GM21737 (cell line): ENCODE data around the gene PDE9A.

Source experiments
- ATAC-seq: cut with Tn5 transposase; IDR thresholded peaks from one replicate; pipeline ENCODE4 v1.9.1; 2021; ENCODE audit warnings: mild to moderate bottlenecking, moderate library complexity; ENCODE audit not compliant: unreplicated experiment

PDE9A gene

DNA sequence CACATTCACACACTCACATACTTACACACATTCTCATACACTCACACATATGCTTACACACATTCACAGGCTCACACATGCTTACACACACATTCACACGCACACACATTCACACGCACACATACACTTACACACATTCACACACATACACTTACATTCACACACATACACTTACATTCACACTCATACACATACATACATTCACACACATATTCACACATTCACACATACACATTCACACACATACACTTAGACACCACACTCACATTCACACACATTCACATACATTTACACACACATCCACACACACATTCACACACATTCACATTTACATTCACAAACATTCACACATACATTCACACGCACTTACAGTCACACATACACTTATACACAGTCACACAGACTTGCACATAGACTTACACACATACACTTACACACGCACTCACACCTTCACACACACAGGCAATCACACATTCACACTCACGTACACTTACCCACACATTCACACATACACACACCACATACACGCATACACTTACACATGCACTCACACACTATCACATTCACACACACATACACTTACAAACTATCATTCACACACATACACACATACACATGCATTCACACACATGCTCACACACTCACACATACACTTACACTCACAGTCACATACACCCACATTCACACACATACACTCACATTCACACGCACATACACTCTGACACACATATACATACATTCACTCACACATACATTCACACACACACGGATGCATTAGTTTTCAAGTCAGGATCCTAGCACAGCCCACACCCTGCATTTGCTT is 16.8 kb downstream of the PDE9A start:
- ATAC-seq: no peak

DNA sequence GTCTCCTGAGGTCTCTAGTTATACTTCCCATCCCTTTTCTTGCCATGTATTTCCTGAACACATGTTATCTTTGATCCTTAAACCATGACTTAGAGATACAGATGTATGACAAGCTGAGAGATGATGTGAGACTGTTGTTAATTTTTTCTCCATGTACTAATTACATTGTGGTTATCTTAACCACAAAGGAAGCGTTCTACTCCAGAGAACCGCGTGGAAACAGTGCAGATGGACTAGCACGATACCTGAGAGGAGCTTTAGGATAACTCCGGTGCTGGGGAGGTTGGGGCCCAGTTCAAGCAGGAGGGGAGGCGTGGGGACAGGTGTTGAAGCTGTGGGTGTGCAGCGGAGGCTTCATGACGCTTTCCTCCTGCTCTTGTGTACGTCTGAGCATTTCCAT is 17.5 kb downstream of the PDE9A start:
- ATAC-seq: no peak

DNA sequence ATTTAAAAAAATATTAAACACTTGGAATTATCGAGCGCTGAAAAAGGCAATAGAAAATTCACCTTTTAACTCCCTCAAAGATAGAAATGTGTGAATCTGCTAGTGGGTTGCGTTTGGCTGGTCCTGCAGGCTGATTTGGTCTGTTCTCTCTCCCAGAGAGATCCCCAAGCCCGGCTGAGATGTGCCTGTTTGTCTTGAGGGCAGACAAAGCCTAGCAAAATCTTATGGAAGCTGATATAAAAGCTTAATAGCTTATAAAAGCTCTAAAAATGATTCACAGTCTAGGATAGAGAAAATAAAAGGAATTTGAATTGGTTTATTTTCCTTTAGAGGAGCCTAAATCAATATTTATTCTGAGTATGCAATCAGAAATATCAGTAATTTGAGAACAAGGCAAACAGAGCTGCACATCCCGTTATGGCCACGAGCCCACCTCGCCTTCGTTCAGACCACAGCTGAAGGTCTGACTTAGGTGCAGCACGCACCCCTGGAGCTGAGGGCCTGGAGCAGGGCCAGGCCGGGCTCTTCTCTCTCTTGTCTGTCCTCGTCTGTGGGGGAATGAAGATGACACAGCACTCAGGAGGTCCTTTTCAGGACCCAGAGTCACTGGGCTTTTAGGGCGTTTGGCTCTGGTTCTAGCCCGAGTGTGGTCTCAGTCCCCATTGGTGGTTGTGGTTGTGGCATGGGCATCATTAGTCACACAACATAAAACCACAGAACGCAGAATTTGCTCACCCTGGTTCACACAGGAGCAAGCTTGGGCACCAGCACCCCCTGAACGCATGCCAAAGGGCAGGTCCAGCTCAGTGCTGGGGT is 18.6 kb downstream of the PDE9A start:
- ATAC-seq: no peak

DNA sequence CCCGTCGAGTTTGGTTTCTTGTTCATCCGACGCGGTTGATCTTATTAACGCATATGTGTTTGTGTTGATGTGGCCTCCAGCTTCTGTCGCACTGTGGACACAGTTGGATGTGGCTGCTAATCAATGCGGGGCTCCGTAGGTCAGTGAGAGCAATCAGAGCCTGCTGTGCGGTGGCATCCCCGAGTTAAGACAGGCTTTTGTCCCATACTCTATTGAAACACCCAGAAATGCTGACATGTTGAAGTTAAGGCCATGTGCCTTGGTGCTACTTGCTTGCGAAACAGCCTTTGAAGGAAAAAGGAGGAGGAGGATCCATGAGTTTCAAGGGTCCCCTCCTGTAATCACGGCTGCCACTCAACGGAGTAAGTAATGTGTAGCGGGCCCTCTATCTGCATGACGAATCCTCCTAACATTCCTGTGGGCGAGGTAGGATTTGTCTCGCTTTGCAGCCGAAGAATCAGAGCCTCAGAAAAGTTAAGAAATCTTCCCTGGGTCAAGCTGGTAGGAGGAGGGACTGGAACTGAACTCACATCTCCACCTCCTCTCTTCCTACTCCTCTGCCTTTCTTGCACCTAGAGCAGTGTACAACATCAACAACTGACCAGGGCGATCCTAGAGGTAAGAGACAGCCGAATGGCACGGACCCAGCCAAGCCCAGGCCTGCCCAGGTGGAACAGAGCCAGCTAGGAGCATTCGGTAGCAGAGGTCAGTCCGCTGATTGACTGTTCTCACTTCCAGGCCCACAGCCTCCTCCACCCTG is 19.5 kb downstream of the PDE9A start:
- ATAC-seq: no peak

DNA sequence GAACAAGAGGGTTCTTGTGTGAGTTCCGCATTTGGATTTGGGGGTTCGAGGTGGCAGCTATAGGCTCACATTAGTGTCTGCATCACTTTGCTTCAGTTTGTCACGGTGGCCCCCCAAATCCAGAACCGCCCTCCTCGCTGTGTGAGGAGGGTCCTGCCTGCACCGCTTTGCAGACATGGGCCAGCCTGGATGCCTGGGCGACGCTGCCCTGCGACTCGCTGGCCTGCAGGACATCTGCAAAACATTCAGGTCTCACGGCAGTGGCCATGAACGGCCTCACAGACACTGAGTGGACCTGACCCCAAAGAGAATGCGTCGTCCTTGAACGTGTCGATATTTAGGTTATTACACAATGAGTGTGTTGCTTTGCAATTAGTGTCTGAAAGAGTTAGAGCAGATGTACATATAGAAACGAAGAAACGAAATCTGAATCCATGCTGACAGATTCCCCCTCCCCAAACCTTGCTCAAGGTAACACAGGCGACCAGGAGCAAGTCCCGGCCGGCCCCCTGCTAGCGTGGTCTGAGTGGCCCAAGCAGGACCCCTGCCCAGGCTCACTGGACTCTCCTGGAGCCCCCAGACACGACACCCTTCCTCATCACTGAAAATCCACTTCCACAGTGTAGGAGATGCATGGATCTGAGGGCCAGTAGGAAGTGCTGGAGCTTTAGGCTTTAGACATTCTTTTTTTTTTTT is 20.4 kb downstream of the PDE9A start:
- ATAC-seq: no peak

DNA sequence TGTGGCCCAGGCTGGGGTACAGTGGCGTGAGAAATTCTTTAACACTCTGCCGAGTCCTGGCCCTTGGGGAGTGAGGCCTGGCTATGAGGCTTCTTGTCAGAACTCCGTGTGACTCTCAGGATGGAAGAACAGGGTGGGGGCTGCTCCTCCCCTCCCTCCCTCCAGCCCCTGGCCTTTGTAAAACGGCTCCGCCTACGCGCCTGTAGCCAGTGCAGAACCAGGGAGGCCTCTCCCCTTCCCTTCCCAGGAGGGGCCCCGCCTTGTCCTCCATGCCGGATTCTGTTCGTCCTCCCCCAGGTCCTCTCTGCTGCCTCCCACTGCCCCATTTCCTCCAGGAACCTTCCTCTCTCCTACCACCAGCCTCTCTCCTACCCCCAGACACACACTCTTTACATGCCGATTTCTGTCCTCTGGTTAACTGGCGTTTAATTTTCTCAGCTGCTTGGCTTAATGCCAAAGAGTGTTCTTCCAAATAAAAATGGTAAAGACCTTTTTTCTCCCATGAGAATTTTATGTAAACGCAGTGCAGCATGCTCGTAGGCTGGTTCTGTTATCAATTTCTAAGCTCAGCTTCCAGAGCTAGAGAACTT is 21.0 kb downstream of the PDE9A start:
- no peak for ATAC-seq

DNA sequence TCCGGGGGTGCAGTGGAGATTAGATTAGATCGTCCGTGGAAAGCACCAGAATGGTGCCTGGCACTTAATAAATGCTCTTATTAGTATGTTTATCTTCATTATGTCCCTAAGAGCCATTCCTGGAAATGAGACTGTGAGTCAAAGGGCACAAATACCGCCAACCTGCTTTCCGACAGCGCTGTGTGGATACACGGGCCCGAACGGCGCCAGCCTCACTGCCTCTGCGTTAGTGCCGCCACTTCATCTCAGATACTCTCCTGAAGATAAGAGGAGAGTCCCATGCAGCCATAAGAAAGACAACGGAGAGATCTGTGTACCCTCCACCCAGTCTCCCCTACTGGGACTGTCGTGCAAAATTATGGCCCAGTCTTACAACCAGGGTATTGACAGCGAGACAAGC is 22.0 kb downstream of the PDE9A start:
- ATAC-seq: no peak

DNA sequence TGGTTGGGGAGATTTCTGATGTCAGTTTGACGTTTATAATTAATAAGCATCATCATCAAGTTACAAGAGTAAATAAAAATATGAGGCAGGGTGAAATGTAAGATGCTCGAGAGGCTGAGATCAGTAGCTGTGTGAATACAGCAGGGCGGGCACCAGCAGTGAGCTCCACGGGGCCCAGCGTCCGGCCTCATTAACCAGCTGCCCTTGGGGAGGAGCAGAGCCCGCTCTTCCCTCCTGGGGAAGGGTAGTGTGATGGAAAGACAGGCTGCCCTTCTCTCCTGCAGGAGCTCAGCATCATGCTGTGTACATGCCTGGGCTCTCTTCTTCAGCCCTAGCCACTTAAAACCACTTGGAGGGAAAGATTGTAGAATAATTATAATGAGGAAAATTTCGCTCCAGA is 23.4 kb downstream of the PDE9A start:
- no peak for ATAC-seq

DNA sequence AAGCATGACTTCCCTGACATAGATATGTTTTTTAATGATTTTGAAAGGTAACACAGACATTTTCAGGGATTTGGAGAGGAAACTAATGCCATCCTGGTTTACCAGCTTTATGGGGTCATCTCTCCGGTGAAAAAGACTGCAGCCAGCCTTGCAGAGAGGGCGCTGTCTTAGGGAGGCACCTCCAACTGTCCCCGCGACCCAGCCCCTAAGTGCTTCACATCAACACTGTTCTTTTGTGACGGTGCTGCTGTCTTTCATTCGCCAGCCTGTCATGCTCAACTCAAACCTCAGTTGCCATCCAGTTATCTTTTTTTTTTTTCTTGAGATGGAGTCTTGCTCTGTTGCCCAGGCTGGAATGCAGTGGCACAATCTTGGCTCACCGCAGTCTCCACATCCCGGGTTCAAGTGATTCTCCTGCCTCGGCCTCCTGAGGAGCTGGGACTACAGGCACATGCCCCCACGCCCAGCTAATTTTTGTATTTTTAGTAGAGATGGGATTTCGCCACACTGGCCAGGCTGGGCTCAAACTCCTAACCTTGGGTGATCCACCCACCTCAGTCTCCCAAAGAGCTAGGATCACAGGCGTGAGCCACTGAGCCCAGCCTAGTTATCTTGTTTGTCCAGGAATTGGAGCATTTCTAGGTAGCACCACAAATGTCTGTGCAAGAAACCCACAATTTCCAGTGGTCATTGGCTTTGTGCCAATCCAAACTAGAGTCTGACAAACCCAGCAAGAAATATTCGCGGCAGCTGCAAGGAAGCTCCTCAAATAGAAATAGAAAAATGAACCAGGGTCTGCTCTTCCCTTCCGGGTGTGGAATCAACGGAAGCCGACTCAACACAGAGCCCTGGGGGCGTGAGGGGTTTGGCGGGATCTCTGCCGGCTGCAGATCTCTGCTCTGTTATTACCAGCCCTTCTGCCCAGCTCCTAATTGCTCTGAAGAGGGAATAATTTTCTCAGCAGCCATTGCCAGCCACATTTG is 24.2 kb downstream of the PDE9A start:
- ATAC-seq: no peak

DNA sequence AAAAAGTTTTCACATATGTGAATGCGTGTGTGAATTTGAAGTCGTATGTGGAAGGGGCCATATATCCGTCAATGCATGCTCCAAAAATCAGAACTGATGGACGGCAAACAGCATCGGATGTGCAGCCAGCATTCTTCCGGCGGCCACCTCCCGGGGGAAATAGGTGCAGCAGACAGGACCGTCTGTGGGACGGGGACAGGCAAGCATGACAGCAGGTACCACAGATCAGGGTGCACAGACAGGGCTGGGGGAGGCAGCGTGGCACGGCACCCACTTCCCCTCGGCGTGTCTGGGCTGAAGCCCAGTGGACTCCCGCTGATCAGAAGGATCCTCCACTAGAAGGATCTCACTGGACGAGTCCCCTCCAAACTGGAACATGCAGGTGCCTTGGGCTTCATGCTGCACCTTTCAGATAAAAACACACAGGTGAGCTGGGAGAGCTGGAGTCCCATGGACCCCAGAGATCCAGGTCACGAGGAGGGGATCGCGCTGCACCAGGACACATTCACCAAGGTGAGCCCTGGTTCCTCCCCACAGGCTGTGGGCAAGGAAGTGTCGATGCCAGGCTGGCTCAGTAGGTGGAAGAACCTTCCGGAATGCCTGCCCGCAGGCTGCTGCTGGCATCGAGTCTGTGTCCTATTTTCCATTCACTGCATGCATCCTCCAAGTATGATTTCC is 25.3 kb downstream of the PDE9A start:
- ATAC-seq: no peak

DNA sequence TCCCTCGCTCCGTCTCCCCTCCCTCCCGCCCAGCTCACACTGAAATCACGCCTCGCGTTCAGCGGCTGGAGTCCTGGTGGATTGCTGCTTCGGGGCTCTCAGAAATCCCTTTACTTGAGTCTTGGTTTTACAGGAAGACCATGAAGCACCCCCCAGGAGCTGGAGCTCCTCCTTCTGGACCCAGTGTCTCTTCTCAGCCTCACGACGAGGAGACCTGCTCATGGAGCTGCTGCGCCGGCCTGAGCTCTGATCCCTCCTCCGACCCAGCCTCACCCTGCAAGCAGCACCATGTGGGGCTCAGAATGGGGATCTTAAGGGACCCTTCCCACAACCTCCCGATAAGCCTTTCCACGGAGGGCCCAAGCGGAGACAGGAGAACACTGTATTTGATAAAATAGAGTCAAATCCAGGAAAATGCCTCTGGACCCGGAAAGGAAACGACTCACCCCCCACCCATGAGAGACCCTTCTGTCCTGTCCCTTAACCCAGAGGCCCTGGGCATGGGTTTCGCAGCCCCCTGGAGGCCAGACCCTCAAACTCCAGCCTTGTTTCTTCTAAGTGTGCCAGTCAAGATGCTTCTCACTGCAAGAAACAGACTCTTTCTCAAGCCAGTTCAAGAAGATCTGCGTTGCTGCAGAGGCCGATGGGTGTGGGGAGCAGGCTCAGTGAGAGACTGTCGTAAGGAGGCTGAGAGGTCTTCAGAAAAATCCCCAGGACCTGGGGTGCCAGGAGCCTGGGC is 26.1 kb downstream of the PDE9A start:
- no peak for ATAC-seq

DNA sequence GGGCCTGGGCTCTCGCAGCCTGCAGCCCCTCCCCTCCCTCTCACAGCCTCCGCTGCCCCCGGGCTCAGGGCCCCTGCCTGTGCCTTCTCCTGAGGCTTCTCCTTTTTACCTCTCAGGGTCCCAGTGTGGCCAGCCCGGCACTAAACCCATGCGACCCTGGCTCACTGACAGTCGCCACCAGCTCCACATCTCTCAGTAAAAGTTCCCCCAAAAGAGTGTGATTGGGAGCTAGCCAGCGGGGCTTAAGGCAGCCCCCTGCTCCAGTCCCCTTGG is 26.6 kb downstream of the PDE9A start:
- ATAC-seq: no peak

DNA sequence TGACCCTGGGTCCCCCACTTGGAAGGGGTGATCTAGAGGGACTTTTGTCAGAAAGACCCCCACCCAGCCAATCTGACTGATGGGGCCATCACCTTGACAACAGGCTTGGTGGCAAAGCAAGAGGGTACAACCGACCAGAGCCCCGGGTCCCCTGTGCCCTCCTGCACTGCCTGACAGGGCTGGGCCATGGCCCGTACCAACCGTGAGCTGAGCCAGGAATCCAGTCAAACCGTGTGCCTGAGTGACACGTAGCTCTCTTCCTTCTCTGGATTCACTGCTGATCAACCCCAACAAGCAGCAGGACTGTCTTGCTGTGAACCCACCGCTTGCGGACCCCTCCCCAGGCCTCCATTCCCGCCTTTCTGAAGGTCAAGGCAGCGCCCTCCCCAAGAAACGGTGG is 27.0 kb downstream of the PDE9A start:
- no peak for ATAC-seq

DNA sequence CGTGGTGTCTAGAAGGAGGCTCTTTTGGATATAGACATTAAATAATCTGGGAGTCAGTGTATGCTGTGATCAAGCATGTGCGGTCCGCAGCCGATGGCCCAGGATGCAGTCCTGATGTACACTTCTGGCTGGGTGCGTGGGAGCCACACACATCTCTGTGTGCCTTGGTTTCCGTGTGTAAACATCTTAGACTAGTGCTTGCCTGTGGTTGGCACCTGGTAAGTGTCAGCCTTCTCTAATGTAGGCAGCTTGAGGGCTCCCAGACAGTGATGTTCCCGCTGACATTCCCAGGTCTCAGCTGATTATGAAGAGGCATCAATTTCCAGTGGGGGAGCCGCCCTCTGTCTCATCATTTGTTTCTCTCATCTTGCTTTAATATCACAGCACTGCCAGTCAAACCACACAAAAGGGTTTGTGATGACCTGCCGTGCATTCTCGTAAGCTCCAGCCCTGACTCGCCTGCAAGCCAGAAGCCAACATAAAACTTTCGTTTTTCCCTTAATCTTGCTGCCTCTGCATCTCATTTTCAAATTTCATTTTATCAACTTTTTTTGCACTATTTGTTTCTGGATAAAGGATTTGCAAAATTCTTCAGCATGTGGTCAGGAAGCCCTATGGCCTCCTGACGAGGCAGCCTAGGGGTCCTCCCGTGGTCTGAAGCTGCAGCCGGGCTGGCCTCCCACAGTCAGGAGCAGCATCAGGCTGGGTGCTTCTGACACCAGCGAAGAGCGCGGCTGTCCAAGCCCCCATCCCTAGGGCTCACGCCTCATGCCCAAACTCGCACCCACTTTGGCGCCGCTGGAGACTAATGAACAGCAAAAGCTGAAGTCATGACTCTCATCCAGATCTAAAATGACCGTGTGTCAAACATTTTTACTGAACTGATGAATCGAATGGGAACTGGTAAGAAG is 28.1 kb downstream of the PDE9A start:
- no peak for ATAC-seq

DNA sequence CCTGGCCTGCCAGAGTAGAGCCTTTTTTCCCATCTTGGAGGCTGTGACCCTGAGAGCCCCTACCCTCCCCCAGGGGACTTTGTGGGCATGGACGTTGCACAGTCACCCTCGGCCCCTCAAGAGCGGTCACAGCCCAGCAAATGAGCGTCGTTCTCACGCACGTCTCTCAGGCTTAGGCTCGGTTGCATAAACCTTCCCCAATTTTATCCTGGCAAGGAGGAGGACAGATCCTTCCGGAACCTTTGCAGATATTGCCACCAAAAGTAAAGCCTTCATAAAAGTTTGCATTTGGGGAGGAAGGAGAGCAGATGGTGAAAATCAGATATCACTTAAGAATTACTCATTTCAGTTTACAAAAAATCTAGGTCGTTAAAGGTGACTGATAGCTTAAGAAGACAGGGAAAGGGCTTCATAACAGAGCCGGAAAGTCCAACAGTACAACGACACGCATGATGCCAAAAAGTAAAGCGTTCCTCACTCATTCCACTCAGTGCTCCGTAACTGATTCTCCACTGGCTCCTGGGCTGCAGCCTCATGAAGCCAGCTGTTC is 29.3 kb downstream of the PDE9A start:
- no peak for ATAC-seq

DNA sequence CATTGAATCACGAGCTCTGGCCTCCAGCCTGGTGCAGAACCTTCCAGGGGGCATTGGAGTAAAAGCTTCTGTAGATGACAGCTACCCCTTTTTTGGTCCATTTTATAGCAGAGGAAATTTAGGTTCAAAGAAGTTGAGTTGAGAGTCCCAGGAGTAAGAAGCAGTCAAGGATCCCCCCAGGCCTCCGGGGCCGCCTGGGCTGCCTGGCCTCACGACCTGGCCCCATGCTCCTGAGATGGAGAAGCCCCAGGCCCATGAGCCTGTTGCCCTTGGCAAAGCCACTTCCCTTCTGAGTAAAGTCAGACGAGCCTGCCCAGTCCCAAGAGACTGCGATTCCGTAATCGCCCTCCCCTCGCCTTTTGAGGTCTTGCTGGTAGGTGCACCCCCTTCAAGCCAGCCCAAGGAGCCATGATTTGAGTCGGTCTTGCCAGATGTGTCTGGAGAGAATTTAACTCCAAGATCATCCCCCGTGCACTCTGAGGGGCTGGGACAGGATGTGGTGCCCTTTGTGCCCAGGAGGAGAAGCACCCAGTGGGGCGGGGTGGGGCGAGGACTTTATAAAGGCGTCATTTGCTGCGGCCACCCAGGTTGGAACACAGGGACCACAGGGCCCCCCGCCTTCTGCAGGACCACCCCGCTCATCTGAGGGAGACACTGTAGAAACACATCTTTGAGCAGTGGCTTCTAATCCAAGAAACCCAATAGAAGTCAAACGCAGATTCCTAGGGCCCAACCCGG is 30.1 kb downstream of the PDE9A start:
- no peak for ATAC-seq
